Osteocyte (in vitro differentiated cells): ENCODE results near the gene IQSEC1. TPM values are rescaled to one million over a fixed set of nuclear protein-coding genes. Genes with fewer than 3 reads are reported as not detected.

Experiments
- DNase-seq: peaks from one replicate; pipeline ENCODE4 v3.0.0; 2021; ENCODE audit warnings: mixed read lengths; ENCODE audit not compliant: unreplicated experiment; ENCODE audit errors: extremely low spot score
- H3K27ac Mint-ChIP-seq: one replicate; pipeline ENCODE4 v1.8.0; 2021; ENCODE audit warnings: mild to moderate bottlenecking, mixed read lengths; ENCODE audit not compliant: unreplicated experiment
- H3K27me3 Mint-ChIP-seq: one replicate; pipeline ENCODE4 v1.8.0; 2021; ENCODE audit warnings: mixed read lengths; ENCODE audit not compliant: unreplicated experiment
- H3K36me3 Mint-ChIP-seq: one replicate; pipeline ENCODE4 v1.8.0; 2021; ENCODE audit warnings: mixed read lengths; ENCODE audit not compliant: unreplicated experiment
- H3K4me1 Mint-ChIP-seq: one replicate; pipeline ENCODE4 v1.8.0; 2021; ENCODE audit warnings: mixed read lengths; ENCODE audit not compliant: unreplicated experiment
- H3K4me3 Mint-ChIP-seq: one replicate; pipeline ENCODE4 v1.8.0; 2021; ENCODE audit warnings: mild to moderate bottlenecking, moderate library complexity, mixed read lengths; ENCODE audit not compliant: unreplicated experiment
- H3K9me3 Mint-ChIP-seq: one replicate; pipeline ENCODE4 v1.8.0; 2021; ENCODE audit warnings: mixed read lengths; ENCODE audit not compliant: unreplicated experiment
- CTCF ChIP-seq: fragments of 200-600 bp; sonication (generic); IDR thresholded peaks from 2 replicates; pipeline ENCODE4 v1.5.0; 2021; ENCODE audit warnings: antibody characterized with exemption, mild to moderate bottlenecking, moderate library complexity
- total RNA-seq: library from RNA; stranded (reverse); gene quantifications from 2 replicates; pipeline ENCODE4 v1.2.1, GENCODE V29; 2021

IQSEC1 gene
- total RNA-seq, 1 donor from 2014 or later = 37.9 TPM

- no peak for DNase-seq
- Mint-ChIP-seq H3K27ac (no peak overlapping the region), H3K4me3 (no peak overlapping the region), H3K9me3 (no peaks in the 10 kb centered on the region), H3K4me1 (peaks cover 3% of the 10 kb centered on the region), H3K27me3 (no peaks in the 10 kb centered on the region), H3K36me3 (no peaks in the 10 kb centered on the region)
- TF ChIP-seq CTCF = no peak
These were observed 10.6 kb downstream of the IQSEC1 start for GRCh38 chr3:13062647-13063046.

GRCh38 chr3:13060341-13060910 lies 12.8 kb downstream of the IQSEC1 start:
- Mint-ChIP-seq H3K4me3 (no peak overlapping the region), H3K9me3 (no peaks in the 10 kb centered on the region), H3K4me1 (peaks cover 3% of the 10 kb centered on the region), H3K36me3 (no peaks in the 10 kb centered on the region), H3K27ac (no peak overlapping the region), H3K27me3 (no peaks in the 10 kb centered on the region)
- DNase-seq = no peak
- no peak for TF ChIP-seq CTCF

- no peak for DNase-seq
- Mint-ChIP-seq H3K4me1 (peaks cover 3% of the 10 kb centered on the region), H3K9me3 (no peaks in the 10 kb centered on the region), H3K27me3 (no peaks in the 10 kb centered on the region), H3K36me3 (no peaks in the 10 kb centered on the region), H3K27ac (no peak overlapping the region), H3K4me3 (no peak overlapping the region)
- TF ChIP-seq CTCF = no peak
These were observed 14.7 kb downstream of the IQSEC1 start for GRCh38 chr3:13058346-13059120.

- Mint-ChIP-seq H3K4me3 (no peak overlapping the region), H3K27ac (no peak overlapping the region), H3K27me3 (peaks cover 7% of the 10 kb centered on the region), H3K9me3 (no peaks in the 10 kb centered on the region), H3K36me3 (no peaks in the 10 kb centered on the region), H3K4me1 (no peaks in the 10 kb centered on the region)
- TF ChIP-seq CTCF = no peak
- DNase-seq = no peak
These were observed 15.8 kb downstream of the IQSEC1 start for GRCh38 chr3:13057282-13058040.

GRCh38 chr3:13055634-13056033 lies 17.6 kb downstream of the IQSEC1 start:
- Mint-ChIP-seq H3K9me3 (no peaks in the 10 kb centered on the region), H3K27ac (no peak overlapping the region), H3K4me3 (no peak overlapping the region), H3K27me3 (peaks cover 12% of the 10 kb centered on the region), H3K4me1 (peaks cover 7% of the 10 kb centered on the region), H3K36me3 (no peaks in the 10 kb centered on the region)
- TF ChIP-seq CTCF = no peak
- DNase-seq = no peak
